K562 treated with DMSO at 1 percent for 4 hours (cell line): ENCODE results near the gene GATAD2A. TPM values are rescaled to one million over a fixed set of nuclear protein-coding genes. Genes with fewer than 3 reads are reported as not detected.

ENCODE experiments used
- total RNA-seq: library from RNA; unstranded; fragments of 300-600 nt; gene quantifications from 2 replicates; pipeline ENCODE4 v1.2.3, GENCODE V29; 2022; ENCODE audit not compliant: insufficient read depth

The GATAD2A gene
- 53.4 and 59.7 TPM in 2 replicates for total RNA-seq

DNA sequence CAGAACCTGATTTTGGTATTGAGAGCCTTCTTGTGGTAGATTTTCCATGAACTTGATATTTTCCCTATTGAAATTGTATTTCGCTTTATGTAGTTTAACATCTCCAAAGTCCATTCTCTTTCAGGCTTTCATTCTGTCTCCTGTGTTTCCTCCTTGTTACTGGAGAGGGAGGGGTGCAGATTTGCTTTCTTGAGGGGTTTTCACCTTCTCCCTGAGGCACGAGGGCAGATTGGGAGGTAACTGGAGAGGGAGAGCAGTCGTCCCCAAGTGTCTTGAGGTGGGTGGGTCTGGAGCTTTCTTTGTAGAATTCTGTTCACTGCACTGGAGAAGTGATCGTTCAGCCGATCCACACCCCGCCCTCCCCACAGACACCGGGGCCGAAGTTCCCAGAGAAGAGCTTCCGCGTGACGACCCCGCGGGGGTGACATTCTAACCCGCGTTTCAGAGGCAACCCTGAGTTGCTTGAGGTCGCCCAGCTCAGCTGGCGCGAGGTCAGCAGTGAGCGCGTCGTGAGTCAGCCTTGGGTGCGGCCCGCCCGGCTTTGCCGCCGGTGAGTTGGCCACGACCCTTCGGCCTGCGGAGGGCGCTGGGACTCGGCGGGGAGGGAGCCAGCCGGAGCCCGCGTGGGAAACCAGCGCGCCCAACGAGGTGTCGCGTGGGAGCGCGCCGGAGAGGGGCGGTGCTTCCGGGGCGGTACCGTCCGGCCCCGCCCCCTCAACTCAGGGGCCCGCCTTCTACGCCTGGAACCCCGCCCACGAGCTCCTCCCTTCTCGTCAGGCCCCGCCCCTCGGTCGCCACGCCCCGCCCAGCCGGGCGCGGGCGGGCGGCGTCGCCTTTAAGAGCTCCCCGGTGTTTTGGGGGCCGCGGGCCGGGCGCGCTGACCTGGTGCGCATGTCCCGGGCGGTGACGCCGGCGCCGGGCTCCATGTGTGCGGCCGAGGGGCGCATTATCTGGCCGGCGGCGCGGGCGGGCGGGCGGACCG, at the start of gene GATAD2A:
Gene GATAD2A (plus strand): TSS at position 797 of the 982 bp plus-strand sequence. CDS start 59,671 bp downstream, outside the sequence.

DNA sequence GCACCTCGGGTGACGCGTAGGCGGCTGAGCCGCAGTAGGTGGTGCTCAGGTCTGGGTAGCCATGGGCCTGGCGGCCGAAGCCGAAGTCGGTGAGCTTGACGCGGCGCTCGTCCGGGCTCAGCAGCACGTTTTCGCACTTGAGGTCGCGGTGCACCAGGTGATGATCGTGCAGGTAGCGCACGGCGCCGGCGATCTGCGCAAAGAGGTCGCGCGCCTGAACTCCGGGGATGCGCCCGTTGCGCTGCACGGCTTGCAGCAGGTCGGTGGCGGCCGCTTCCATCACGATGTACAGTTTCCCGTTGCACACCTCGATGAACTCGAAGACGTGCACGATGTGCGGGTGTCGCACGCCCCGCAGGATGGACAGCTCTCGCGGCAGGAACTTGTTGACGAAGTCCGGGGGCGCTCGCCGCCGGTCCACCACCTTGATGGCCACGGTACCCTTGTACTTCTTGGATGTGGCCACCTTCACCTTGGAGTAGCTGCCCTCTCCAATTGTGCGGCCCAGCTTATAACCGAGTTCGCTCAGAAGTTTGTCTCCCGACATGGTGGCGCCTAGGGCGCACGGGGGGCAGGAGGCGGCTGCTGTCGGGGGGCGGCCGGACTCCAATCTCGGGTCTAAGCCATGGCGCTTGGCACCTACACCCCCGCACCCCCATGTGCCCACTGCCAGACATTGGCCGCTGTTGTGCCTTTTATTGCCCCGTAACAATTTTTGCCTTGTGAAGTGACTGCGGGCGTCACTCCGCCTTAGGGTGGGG, 109.6 kb downstream of the GATAD2A start, which contains the start of gene TSSK6:
Gene TSSK6 (minus strand): TSS at position 668 of the 761 bp plus-strand sequence. CDS start 121 bp downstream, at position 547.

GRCh38 chr19:19515642-19516519, 110.4 kb downstream of the GATAD2A start, which contains the start of gene NDUFA13:
NDUFA13 (plus strand) TSS chr19:19516225; CDS start chr19:19516239, 14 bp downstream.

GRCh38 chr19:19528721-19529490, 123.4 kb downstream of the GATAD2A start, which contains the start of gene YJEFN3:
YJEFN3 (plus strand) TSS chr19:19528911; CDS start chr19:19528933, 22 bp downstream.

GRCh38 chr19:19538061-19538784, 132.7 kb downstream of the GATAD2A start, which contains the start of gene CILP2:
CILP2 (plus strand) TSS chr19:19538265; CDS start chr19:19538350, 85 bp downstream.

Other genes starting within 250 kb of the GATAD2A start
- 10.8 and 12.1 TPM in 2 replicates for gene MEF2B, start 235.4 kb upstream of the GATAD2A start, total RNA-seq
- 9.9 and 14.2 TPM in 2 replicates for gene BORCS8, start 213.5 kb upstream of the GATAD2A start, total RNA-seq
- gene RFXANK, start 213.4 kb upstream of the GATAD2A start, total RNA-seq, result 148 and 160 TPM in 2 replicates
- gene NR2C2AP, start 202.3 kb upstream of the GATAD2A start, total RNA-seq, result 12.3 and 18.1 TPM in 2 replicates
- not detected in 2 replicates for gene NCAN, start 193.7 kb upstream of the GATAD2A start, total RNA-seq
- not detected in 2 replicates for gene TM6SF2, start 132.4 kb upstream of the GATAD2A start, total RNA-seq
- gene SUGP1, start 85.2 kb upstream of the GATAD2A start, total RNA-seq, result 36.1 and 51.6 TPM in 2 replicates
- 30.0 and 33.5 TPM in 2 replicates for gene MAU2, start 84.8 kb upstream of the GATAD2A start, total RNA-seq
- 3.0 and 6.0 TPM in 2 replicates for gene TSSK6, start 109.9 kb downstream of the GATAD2A start, total RNA-seq
- 313 and 415 TPM in 2 replicates for gene NDUFA13, start 110.5 kb downstream of the GATAD2A start, total RNA-seq
- gene YJEFN3, start 123.2 kb downstream of the GATAD2A start, total RNA-seq, result 1.7 and 6.6 TPM in 2 replicates
- 1.2 and 2.0 TPM in 2 replicates for gene CILP2, start 132.6 kb downstream of the GATAD2A start, total RNA-seq
- gene PBX4, start 213.0 kb downstream of the GATAD2A start, total RNA-seq, result 2.6 and 3.4 TPM in 2 replicates
- gene LPAR2, start 222.5 kb downstream of the GATAD2A start, total RNA-seq, result 11.9 and 19.4 TPM in 2 replicates
- 13.6 and 13.9 TPM in 2 replicates for gene GMIP, start 238.0 kb downstream of the GATAD2A start, total RNA-seq